SK-N-SH (cell line): Measurements from ENCODE around the gene GPT2.

ENCODE experiments used
- FOXM1 ChIP-seq: IDR thresholded peaks from 2 replicates; pipeline ENCODE4 v1.4.0; 2012; ENCODE audit warnings: low read depth, mild to moderate bottlenecking
- MXI1 ChIP-seq: IDR thresholded peaks from 2 replicates; pipeline ENCODE4 v1.6.1; 2012; ENCODE audit warnings: mild to moderate bottlenecking, low read depth, low read length, improper control_type of control experiment
- RAD21 ChIP-seq: IDR thresholded peaks from 2 replicates; pipeline ENCODE4 v1.6.1; 2012; ENCODE audit warnings: mild to moderate bottlenecking, low read length
- RCOR1 ChIP-seq: fragments of 150-350 bp; IDR thresholded peaks from 2 replicates; pipeline ENCODE4 v1.6.1; 2017; ENCODE audit warnings: antibody characterized with exemption, low read length
- SMC3 ChIP-seq: IDR thresholded peaks from 2 replicates; pipeline ENCODE4 v1.6.1; 2012; ENCODE audit warnings: low read depth, low read length, improper control_type of control experiment
- YY1 ChIP-seq: IDR thresholded peaks from 2 replicates; pipeline ENCODE4 v1.4.0; 2012; ENCODE audit warnings: low read depth, mild to moderate bottlenecking
- TF ChIP-seq, protein P1 (sequence below): fragments of 200-600 bp; sonication (generic); IDR thresholded peaks from 2 replicates; pipeline ENCODE4 v1.6.1; 2017; ENCODE audit warnings: antibody characterized with exemption, mild to moderate bottlenecking, moderate library complexity

DNA sequence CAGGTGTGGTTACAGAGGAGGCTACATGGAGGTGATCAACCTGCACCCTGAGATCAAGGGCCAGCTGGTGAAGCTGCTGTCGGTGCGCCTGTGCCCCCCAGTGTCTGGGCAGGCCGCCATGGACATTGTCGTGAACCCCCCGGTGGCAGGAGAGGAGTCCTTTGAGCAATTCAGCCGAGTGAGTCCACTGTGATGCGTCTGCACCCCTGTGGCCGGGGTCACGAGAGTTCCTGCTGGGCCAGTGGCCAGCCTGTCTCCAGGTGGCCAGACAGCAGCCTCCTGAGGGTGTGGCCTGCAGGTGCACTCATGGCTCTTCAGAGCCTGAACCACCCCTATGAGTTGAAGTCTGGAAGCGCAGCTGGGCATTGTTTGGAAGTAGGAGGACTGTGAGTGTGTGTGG lies 38.1 kb downstream of the GPT2 start:
- TF ChIP-seq YY1, result no peak
- no peak for TF ChIP-seq RAD21
- TF ChIP-seq, protein P1, sequence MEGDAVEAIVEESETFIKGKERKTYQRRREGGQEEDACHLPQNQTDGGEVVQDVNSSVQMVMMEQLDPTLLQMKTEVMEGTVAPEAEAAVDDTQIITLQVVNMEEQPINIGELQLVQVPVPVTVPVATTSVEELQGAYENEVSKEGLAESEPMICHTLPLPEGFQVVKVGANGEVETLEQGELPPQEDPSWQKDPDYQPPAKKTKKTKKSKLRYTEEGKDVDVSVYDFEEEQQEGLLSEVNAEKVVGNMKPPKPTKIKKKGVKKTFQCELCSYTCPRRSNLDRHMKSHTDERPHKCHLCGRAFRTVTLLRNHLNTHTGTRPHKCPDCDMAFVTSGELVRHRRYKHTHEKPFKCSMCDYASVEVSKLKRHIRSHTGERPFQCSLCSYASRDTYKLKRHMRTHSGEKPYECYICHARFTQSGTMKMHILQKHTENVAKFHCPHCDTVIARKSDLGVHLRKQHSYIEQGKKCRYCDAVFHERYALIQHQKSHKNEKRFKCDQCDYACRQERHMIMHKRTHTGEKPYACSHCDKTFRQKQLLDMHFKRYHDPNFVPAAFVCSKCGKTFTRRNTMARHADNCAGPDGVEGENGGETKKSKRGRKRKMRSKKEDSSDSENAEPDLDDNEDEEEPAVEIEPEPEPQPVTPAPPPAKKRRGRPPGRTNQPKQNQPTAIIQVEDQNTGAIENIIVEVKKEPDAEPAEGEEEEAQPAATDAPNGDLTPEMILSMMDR, result no peak
- no peak for TF ChIP-seq RCOR1
- TF ChIP-seq SMC3, result no peak
- no peak for TF ChIP-seq MXI1
- no peak for TF ChIP-seq FOXM1
